Measurements from ENCODE around the gene REEP5. TPM values are rescaled to one million over a fixed set of nuclear protein-coding genes. Genes with fewer than 3 reads are reported as not detected.
A peak's percentile ranks its signal among the peaks of the same experiment; 100 is the strongest.

The REEP5 gene
- total and polyA plus RNA-seq, 2 of the 13 experiments (the other 11 are each of a cell fraction or from before 2014, with no cell fraction given), result 49.4 to 239 TPM

- TF ChIP-seq ZXDC (CRISPR knock-in tag; IDR thresholded peaks at IDR 0.05) (peak; percentile 41; the same call in 1 of the 2 replicates), HDAC6 (IDR thresholded peaks at IDR 0.05; ENCODE audit: low read depth, low read length) (no peak), SALL1 (CRISPR knock-in tag; IDR thresholded peaks at IDR 0.05) (peak; percentile 89), KLF16 (CRISPR knock-in tag; IDR thresholded peaks at IDR 0.05) (peak; percentile 84 to 92; a peak in 3 of 4 replicates), ZKSCAN1 (IDR thresholded peaks at IDR 0.05; ENCODE audit: low read length) (no peak), ZNF543 (CRISPR knock-in tag; IDR thresholded peaks at IDR 0.05) (peak; percentile 86), GATAD1 (CRISPR knock-in tag; IDR thresholded peaks at IDR 0.05) (peak; percentile 92), SETDB1 (CRISPR knock-in tag; IDR thresholded peaks at IDR 0.05; ENCODE audit: borderline replicate concordance) (peak; percentile 94), ZKSCAN8 (CRISPR knock-in tag; IDR thresholded peaks at IDR 0.05; ENCODE audit: borderline replicate concordance) (peak; percentile 74; the same call in 1 of the 2 replicates), MEIS1 (CRISPR knock-in tag; IDR thresholded peaks at IDR 0.05; ENCODE audit: borderline replicate concordance) (peak; percentile 68; the same call in 1 of the 2 replicates), ZNF883 (CRISPR knock-in tag; IDR thresholded peaks at IDR 0.05; ENCODE audit: not compliant biosample characterization) (peak; percentile 73), NR2C2 (CRISPR knock-in tag; IDR thresholded peaks at IDR 0.05; ENCODE audit: borderline replicate concordance) (peak; percentile 50; the same call in 1 of the 2 replicates), TAF1 (CRISPR knock-in tag; IDR thresholded peaks at IDR 0.05) (peak; percentile 68; the same call in 1 of the 2 replicates), ZNF501 (CRISPR knock-in tag; IDR thresholded peaks at IDR 0.05) (peak; percentile 87), TEAD3 (CRISPR knock-in tag; optimal IDR thresholded peaks at IDR 0.05; ENCODE audit: borderline replicate concordance) (peak; percentile 84), KLF13 (CRISPR knock-in tag; IDR thresholded peaks at IDR 0.05) (no peak), ZNF431 (CRISPR knock-in tag; IDR thresholded peaks at IDR 0.05; ENCODE audit: borderline replicate concordance, low read depth) (peak; percentile 65; the same call in 1 of the 2 replicates), KLF11 (CRISPR knock-in tag; IDR thresholded peaks at IDR 0.05) (peak; percentile 92), KLF6 (CRISPR knock-in tag; IDR thresholded peaks at IDR 0.05) (peak; percentile 88), RFXANK (CRISPR knock-in tag; IDR thresholded peaks at IDR 0.05) (no peak), PHF8 (CRISPR knock-in tag; IDR thresholded peaks at IDR 0.05) (peak; percentile 88), AFF4 (CRISPR knock-in tag; IDR thresholded peaks at IDR 0.05) (no peak), ZNF773 (CRISPR knock-in tag; IDR thresholded peaks at IDR 0.05; ENCODE audit: borderline replicate concordance) (peak; percentile 89; the same call in 1 of the 2 replicates), SYNCRIP (IDR thresholded peaks at IDR 0.05; ENCODE audit: insufficient read depth, low read depth, low read length) (no peak)
These were observed 60.9 kb downstream of the REEP5 start, which contains the start of gene SRP19 (continued) for GRCh38 chr5:112860929-112861637.
